GM21723 (cell line): Measurements from ENCODE around the gene SCARF1.
"Not testable (repeated sequence)": the region's sequence is repeated elsewhere in the genome, so short reads cannot be mapped to it uniquely, and the experiment has no call there.

Experiments used
- ATAC-seq: cut with Tn5 transposase; IDR thresholded peaks from one replicate; pipeline ENCODE4 v1.9.1; 2021; ENCODE audit warnings: mild to moderate bottlenecking, moderate library complexity; ENCODE audit not compliant: unreplicated experiment

SCARF1 gene

GRCh38 chr17:1645207-1646171, at the start of gene SCARF1:
TSS of gene SCARF1 (minus strand) at chr17:1645732. CDS start at chr17:1645697, 35 bp downstream.
- no peak for ATAC-seq

GRCh38 chr17:1693339-1693738, 47.8 kb upstream of the SCARF1 start:
- no peak for ATAC-seq

GRCh38 chr17:1690544-1691221, 45.2 kb upstream of the SCARF1 start:
- ATAC-seq = no peak

- not testable (repeated sequence) for ATAC-seq
Observed at GRCh38 chr17:1688405-1688804, 42.9 kb upstream of the SCARF1 start.

- no peak for ATAC-seq
Observed at GRCh38 chr17:1686086-1686485, 40.6 kb upstream of the SCARF1 start.

GRCh38 chr17:1684378-1685189, 39.1 kb upstream of the SCARF1 start, which contains the start of gene PRPF8:
TSS of gene PRPF8 (minus strand) at chr17:1684867. CDS start at chr17:1684571, 296 bp downstream.
- peak; percentile 98 for ATAC-seq

- no peak for ATAC-seq
Observed at GRCh38 chr17:1683459-1683858, 37.9 kb upstream of the SCARF1 start.

- ATAC-seq = no peak
Observed at GRCh38 chr17:1676401-1676800, 30.9 kb upstream of the SCARF1 start.

- ATAC-seq = no peak
Observed at GRCh38 chr17:1673041-1673785, 27.7 kb upstream of the SCARF1 start.

- ATAC-seq = not testable (repeated sequence)
Observed at GRCh38 chr17:1663934-1664333, 18.4 kb upstream of the SCARF1 start.

- ATAC-seq = no peak
Observed at GRCh38 chr17:1661045-1661444, 15.5 kb upstream of the SCARF1 start.

- no peak for ATAC-seq
Observed at GRCh38 chr17:1658100-1658499, 12.6 kb upstream of the SCARF1 start.

GRCh38 chr17:1653735-1654134, 8.2 kb upstream of the SCARF1 start:
- no peak for ATAC-seq

- not testable (repeated sequence) for ATAC-seq
Observed at GRCh38 chr17:1652794-1653193, 7.3 kb upstream of the SCARF1 start.

- ATAC-seq = no peak
Observed at GRCh38 chr17:1651559-1651844, 6.0 kb upstream of the SCARF1 start.

- no peak for ATAC-seq
Observed at GRCh38 chr17:1650731-1651558, 5.4 kb upstream of the SCARF1 start.

- ATAC-seq = no peak
Observed at GRCh38 chr17:1649844-1650501, 4.4 kb upstream of the SCARF1 start, which contains the start of gene RILP. TSS of gene RILP (minus strand) at chr17:1649866. CDS start at chr17:1649804, 62 bp downstream.

GRCh38 chr17:1648963-1649843, 3.7 kb upstream of the SCARF1 start:
- peak; percentile 52 for ATAC-seq
